Activated CD8-positive, alpha-beta memory T cell treated with anti-CD3 and anti-CD28 coated beads, Interleukin-2, amount 50 U/mL, for 48 hours (primary cell): ENCODE results near the gene OAF.
"Not testable (repeated sequence)": the region's sequence is repeated elsewhere in the genome, so short reads cannot be mapped to it uniquely, and the experiment has no call there.

Experiments
- DNase-seq: peaks from one replicate; pipeline ENCODE4 v3.0.0-alpha.2; 2020

Gene OAF

GRCh38 chr11:120244476-120245365, 33.9 kb downstream of the OAF start:
- DNase-seq = no peak

DNA sequence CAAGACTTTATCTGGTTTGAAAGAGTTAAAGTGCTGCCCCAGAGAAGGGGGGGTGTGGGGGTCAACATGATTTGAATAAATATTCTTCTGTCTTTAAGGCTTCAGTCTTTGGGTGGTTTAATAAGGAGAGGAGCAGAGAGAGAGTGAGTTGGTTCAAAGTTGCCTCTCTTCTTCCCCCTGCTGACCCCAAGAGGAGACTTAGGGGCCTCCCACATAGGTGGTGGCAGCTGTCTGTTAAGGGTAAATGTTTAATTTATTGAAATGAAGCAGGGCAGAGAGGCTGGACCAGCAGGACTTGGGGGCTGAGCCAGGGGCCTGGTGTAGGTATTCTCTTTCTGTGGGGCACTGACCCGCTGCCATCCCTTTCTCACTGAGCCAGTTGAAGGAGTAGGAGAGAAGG, 34.6 kb downstream of the OAF start:
- DNase-seq = no peak

DNA sequence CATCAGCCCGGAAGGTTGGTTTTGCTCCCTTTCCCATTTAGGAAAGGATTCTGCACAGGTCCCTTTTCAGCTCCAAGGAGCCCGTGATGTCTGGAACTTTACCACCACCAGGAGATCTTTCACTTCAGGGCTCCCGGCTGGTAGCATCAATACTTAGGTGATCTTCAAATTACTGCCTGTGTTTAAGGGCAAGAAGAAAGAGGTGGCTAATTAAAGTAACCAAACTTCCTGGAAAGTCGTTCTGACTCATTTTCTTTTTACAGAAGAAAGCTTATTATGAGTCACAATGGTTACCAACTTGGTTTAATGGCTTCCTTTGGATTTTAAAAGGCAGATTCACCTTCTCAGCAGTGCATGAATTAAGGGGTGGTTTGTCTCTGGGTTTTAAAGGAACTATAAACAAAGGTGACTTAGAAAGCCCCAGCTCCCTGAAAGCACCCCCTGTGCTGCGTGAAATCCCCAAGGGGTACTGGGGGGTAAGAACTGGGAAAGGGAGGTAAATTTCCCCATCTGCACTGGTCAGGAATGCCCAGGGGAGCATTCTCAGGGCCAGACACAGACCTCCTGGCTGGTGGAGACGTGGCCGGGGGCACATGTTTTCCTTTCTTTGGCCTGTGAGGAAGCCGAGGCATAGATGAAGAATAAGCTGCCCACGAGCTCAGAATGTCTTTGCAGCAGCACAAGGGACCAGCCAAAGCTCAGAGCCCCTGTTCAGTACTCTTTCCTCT, 37.9 kb downstream of the OAF start:
- DNase-seq = no peak

DNA sequence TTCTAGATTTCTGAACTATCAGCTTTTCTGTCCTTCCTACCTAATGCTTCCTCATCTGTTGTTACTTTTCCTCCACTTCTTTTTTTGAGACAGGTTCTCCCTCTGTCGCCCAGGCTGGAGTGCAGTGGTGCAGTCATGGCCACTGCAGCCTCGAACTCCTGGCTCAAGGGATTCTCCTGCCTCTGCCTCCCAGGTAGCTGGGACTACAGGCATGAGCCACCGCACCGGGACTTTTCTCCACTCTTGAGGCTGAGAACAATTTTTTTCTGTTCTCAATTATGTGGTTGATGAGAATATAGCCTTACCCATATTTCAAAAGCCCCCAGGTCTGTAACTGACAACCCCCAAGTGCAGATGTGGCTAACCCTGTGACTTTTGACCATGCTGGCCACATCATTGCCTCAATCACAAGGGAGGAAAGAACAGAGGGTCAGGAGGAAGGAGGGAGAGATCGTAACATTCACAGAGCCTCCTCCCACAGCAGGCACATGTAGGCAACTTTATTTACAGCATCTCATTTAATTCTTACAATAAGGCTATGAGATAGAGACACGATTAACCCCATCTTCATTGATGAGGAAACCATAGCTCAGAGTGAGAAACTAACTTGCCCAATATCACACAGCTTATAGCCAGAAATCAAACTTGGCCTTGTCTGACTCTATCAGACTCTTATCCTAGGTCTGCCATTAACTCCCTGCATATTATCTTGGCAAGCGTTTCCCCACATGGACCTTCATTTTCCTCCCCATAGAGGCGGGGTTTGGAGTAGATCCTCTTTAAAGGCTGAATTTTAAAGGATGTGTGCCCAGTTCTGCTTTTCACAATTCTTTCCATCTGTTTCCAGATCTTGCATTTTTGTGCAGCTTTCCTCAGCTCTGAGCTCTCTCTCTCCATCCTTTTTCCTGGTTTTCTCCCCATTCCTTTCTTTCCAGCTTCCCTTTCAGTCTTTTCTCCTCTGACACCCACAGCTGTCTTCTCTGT, 38.7 kb downstream of the OAF start:
- no peak for DNase-seq

- not testable (repeated sequence) for DNase-seq
These were observed 42.5 kb downstream of the OAF start for GRCh38 chr11:120253377-120253776.

DNA sequence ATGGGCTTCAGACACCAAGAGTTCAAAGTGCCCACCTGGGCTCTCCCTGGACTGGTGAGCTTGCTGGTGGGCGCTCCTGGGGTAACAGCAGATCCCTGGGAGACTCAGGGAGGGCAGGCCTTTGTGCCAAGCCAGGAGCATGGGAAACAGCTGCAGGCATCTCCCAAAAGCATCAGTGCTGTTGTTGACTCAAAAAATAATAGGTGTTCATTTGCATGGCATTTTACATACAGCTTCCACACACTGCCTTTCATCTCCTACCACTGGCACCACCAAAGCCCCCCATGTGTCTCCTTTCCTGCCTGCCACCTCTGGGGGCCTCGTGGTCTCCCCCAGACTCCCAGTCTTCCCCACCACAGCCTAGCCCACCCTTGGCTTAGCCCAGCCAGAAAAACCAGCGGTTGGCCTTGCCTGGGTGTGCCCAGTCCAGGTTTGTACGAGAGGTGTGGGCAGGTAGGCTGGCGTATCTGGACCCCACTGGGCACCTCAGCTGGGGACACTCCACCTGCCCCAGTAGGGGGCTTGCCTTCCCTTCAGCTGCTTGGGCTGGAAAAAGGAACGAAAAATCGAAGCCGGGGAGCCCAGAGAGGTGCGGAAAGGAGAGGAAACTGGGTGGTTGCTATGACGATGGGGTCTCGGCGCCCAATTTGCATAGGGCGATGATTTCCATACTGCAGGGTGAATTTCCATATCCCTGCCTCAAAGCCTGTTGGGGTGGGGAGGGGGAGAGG, 44.1 kb downstream of the OAF start:
- no peak for DNase-seq

DNA sequence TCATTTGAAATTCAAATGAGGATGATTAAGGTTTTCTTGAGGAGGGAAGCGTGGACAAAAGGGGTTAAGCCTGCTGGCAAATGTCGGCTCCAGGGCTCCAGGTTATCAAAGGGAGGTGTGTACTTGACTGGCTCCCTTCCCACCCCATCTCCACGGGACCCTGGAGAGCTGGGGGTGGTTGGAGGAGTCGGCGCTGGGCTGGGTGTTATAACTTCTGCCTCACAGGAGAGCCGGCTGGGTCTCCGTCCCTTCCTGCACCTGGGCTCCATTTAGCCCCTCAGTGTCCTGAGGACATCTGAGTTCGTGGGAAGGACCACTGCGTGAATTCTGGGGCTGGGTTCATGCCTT, 44.7 kb downstream of the OAF start:
- no peak for DNase-seq

DNA sequence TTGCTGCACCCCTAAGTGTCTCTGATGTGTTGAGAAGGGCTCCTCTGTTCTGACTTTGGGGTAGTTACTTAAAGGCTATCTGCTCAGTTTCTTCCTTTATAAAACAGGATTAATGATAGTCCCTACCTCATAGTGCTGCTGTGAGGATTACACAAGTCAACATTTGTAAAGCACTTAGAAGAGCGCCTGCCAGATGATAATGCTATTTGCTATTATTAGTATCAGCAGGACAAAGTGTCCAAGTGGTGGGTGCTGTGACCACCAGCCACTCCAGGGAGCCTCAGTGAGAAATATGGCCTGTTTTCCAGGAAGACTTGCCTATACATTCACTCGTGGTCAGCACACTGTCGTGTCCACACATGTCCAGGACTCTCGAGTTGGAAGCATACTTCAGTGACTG, 45.3 kb downstream of the OAF start:
- DNase-seq = no peak

DNA sequence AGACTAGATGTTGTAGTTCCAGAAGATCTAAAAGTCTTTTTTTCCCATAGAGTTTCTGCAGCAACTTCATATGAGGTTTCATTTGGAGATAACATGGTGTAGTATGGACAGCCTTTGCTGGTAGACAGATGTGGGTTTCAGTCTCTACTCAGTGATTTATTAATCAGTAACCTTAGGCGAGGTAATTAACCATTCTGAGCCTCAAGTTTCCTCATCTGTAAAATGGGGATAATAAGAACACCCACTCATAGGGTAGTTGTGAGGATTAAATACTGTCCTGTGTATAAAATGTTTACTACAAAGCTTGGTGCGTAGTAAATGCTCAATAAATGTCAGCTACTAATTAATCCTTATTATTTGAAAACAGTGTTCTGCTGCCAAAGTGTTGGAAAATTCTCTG, 45.9 kb downstream of the OAF start:
- DNase-seq = no peak

DNA sequence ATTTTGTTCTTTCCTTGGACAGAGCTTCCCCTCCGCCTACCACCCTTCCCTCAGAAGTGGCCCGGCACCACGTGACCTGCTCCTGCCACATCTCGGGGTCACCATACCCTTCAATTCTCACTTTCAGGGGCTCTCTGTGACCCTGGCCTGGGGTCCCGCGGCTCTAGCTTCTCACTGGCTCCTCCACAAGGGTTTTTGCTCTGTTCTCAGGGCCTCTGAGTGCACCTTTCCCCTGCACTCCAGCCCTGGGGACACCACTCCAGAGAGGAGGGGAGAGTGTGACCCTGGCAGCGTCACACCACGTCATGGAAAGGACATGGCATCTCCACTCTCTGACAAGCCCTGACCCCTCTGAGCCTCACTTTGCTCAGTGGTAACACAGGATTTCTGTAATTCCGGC, 46.5 kb downstream of the OAF start:
- DNase-seq = no peak

- no peak for DNase-seq
These were observed 47.8 kb downstream of the OAF start for GRCh38 chr11:120258661-120259060.

DNA sequence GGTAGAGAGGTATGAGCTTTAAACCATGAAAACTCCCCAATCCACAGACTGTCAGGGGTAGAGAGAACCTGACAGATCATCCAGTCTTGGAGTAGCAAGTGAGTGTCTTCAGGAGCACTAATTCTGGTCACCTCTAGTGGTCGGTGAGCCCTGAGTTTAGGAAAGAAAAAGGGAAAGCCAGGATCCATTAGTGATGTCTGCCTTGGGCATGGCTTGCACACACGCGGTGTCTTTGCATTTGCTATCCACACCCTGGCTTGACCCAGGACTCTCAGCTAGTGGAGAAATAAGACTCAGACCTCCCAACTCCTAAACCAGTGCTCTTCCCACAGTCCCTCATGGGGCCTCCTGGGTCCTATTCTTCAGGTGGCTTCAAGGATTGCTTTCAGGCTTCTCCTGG, 48.4 kb downstream of the OAF start:
- DNase-seq = no peak

DNA sequence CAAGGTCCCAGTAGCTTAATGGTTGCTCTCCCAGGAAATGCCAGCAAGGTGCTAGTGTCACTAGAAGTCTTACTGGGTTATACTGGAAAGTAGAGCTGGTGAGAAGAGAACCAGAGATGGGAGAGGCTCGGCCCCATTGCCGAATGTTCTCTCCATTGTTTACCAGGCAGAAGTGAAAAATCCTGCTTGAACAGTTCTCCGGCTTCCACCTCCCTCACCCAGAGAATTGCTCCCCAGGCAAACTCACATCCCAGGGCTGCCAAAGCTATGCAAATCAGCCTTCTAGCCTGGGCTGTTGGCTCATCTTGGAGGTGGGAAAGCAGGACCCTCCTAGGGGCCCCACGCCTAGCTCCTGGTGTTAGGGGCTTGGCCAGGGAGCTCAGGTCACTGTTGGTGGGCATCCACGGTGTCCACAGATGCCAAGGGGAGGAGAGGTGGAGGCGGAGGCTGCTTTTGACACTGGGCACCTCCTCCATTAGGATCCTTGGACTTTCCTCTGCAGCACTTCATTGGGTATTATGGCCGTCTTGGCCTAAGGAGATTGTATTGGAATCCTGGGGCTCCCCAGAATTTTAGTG, 49.2 kb downstream of the OAF start:
- no peak for DNase-seq

DNA sequence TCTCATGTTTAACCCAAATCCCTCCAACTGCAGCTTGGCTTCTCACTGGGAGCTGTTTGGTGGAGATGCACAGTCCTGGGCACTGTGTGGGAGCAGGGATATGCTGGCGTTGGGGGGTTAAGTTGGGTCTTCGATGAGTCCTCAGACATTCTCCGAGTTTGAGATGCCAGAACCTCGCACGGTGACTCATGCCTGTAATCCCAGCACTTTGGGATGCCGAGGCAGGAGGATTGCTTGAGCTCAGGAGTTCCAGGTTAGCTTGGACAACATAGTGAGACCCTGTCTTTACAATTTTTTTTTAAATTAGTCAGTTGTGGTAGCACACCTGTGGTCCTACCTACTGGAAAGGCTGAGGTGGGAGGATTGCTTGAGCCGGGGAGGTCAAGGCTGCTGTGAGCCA, 49.8 kb downstream of the OAF start:
- no peak for DNase-seq

DNA sequence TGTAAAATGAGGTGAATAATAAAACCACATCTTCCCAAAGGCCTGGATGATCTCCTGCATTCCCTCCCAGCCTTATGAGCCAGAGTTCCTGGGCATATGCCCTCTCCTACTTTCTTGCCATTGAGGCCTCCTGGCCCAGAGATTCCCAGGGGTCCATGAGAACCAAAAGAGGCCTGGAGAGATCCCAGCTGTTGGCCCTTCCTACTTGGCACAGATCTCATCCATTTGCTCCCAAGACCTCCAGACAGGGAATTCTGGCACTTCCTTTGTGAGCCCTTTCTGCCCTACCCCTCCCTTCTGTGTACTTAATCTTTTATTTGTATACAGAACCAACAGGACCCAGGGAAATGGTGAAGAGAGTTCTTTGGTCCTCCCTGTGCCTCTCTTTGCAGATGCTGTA, 50.5 kb downstream of the OAF start:
- no peak for DNase-seq

- DNase-seq = no peak
These were observed 51.1 kb downstream of the OAF start for GRCh38 chr11:120261931-120262330.

GRCh38 chr11:120267319-120267718, 56.5 kb downstream of the OAF start:
- DNase-seq = no peak

GRCh38 chr11:120268686-120269085, 57.9 kb downstream of the OAF start:
- no peak for DNase-seq

GRCh38 chr11:120270386-120270785, 59.6 kb downstream of the OAF start:
- DNase-seq = no peak

DNA sequence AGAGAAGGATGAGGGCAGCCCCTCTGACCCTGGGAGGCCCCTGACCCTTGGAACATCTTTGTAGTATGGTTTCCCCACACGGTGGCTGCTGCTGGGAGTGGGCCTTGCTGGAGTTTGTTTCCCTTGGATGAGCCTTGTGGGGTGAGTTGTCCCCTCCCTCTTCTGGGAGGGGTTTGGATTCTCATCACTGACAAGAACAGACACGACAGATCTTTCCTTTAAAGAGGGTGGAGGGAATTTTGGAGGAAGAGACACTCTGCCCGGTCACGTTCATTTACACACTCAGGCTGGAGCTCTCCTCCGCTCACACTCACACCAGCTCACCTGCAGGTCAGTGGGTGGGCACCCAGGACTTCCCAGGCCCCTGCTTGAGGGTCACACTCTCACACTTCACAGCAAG, 60.8 kb downstream of the OAF start:
- DNase-seq = no peak

DNA sequence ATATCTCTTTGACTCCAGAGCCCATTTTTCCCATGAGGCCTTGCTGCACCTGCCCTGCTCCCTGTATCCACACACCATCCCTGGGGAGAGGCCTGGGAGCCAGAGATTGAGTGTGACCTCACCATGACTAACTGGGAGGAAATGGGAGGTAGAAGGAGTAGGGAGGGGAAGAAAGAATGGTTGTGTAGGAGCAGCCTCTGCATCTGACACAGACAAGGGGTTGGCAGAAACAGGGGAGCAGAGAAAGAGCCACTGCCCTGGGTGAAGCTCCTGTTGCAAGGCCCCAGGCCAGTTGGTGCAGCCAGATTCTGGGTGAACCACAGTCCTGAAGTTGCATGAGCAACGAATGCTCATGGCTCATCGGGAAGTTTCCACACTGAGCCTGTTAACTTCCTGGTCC, 61.5 kb downstream of the OAF start:
- no peak for DNase-seq

- DNase-seq = no peak
These were observed 62.6 kb downstream of the OAF start for GRCh38 chr11:120273432-120273831.
